Measurements from ENCODE around the gene FGF12.

GRCh38 chr3:192168202-192168601 lies 559.1 kb downstream of the FGF12 start:
- TF ChIP-seq, protein P1, sequence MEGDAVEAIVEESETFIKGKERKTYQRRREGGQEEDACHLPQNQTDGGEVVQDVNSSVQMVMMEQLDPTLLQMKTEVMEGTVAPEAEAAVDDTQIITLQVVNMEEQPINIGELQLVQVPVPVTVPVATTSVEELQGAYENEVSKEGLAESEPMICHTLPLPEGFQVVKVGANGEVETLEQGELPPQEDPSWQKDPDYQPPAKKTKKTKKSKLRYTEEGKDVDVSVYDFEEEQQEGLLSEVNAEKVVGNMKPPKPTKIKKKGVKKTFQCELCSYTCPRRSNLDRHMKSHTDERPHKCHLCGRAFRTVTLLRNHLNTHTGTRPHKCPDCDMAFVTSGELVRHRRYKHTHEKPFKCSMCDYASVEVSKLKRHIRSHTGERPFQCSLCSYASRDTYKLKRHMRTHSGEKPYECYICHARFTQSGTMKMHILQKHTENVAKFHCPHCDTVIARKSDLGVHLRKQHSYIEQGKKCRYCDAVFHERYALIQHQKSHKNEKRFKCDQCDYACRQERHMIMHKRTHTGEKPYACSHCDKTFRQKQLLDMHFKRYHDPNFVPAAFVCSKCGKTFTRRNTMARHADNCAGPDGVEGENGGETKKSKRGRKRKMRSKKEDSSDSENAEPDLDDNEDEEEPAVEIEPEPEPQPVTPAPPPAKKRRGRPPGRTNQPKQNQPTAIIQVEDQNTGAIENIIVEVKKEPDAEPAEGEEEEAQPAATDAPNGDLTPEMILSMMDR (IDR thresholded peaks at IDR 0.05; ENCODE audit: low read depth, low read length), result no peak
- no peak for TF ChIP-seq EZH2phosphoT487 (IDR thresholded peaks at IDR 0.05; ENCODE audit: low read depth)

Measured in OCI-LY3 (cell line).